ENCODE results near the gene C20orf173.
A peak's percentile ranks its signal among the peaks of the same experiment; 100 is the strongest.
"Not testable (repeated sequence)": the region's sequence is repeated elsewhere in the genome, so short reads cannot be mapped to it uniquely, and the experiment has no call there.

The C20orf173 gene, protein sequence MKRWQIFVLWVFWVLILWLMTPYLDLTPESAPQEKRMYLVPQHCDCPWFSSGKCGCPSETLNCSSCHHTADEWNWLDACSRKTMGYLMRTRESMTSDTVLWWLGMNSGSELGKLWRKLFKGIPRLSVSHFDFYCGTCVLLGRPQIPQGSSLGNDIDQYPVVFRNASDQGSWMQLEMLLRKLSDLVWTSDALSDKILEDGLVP

DNA sequence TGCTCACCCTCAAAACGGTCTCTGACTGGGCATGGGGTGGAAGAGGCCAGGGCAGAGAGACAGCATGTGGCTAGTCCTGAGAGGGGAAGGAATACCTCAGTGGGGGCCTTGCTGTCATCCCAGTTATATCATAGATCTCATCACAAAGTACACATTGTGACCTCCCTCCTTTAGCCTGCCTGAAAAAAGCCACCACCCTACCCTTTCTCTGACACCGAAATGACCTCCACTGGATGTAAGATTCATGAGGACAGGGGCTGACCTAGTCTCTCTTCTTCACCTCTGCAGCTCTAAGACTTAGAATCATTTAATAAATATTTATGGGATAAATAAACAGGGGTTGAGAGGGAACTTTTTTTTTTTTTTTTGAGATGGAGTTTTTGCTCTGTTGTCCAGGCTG, at the start of gene C20orf173:
C20orf173 (minus strand) TSS at position 101 of the 400 bp plus-strand sequence. CDS start 279 bp downstream, outside the sequence.
- no peak for DNase-seq (ENCODE audit: low spot score)

DNA sequence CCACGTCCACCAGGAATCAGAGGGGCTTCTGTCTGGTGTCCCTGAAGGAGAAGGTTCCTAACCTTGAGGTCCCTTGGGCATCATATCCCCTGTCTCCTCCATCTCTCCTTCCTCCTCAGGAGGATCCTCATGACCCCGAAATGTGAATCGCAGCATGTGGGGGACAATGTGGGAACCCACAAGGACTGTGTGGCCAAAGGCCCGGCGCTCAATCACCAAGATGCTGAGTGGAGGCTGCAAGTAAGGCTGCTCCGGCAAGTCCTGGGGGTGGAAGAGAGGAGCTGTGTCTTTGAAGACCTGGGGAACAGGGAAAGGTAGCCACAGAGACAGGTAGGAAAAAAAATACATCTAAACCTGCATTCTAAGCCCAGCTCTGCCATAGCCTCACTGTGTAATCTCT, 49.7 kb upstream of the C20orf173 start:
- no peak for DNase-seq (ENCODE audit: low spot score)

DNA sequence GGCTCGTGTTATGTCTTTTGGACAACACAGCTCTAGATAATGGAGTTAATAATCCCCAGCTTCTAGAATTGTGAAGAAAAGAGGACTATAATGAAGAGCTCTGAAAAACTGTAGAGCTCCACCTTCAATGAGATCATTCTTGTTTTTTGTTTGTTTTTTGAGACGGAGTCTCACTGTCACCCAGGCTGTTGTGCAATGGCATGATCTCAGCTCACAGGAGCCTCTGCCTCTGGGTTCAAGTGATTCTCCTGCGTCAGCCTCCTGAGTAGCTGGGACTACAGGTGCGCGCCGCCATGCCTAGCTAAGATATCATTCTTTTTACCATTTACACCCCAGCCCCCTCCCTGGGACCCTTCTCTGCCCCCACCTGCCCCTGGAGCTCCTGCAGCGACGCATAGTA, 49.0 kb upstream of the C20orf173 start:
- no peak for DNase-seq (ENCODE audit: low spot score)

DNA sequence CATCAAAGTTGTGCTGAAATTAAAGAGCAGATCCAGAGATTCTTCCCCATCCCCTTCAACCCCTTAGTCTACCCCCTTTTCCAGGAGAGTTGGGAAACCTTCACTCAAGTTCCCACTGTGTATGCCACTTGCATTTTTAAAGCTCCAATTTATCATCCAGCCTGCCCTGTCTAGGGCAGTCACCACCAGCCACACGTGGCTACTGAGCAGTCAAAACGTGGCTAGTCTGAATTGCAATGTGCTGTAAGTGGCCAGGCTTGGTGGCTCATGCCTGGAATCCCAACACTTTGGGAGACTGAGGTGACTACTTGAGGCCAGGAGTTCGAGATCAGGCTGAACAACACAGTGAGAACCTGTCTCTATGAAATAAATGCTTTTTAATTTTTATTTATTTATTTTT, 47.4 kb upstream of the C20orf173 start:
- no peak for DNase-seq (ENCODE audit: low spot score)

DNA sequence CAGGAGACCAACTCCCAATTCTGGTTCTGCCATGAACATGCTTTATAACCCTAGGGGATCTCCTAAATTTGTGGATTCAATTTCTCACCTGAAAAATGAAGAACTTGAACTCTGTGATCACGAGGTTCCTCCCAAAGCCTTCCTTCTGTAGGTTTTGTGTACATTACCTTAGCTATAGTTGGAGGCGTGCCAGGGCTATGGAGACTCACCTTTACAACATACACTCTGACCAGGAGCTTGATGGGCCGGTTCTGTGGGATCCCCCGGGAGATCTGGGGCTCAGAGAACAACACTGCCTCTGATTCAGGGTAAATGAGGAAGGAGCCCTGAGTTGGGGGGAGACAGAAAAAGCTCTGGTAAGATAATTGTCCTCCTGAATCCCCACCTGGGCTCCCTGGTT, 46.5 kb upstream of the C20orf173 start:
- no peak for DNase-seq (ENCODE audit: low spot score)

DNA sequence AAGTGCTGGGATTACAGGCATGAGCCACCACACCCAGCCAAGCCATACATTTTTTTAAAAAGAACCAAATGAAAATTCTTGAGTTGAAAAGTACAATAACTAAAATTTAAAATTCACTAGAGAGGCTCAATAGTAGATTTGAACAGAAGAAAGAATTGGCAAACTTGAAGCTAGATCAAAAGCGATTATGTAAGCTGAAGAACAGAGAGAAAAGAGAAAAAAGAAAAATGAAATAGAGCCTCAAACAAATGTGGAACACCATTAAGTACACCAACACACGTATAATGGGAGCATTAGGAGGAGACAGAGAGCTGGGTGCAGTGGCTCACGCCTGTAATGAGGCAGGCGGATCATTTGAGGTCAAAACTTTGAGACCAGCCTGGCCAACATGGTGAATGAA, 43.4 kb upstream of the C20orf173 start:
- DNase-seq (ENCODE audit: low spot score), result no peak

DNA sequence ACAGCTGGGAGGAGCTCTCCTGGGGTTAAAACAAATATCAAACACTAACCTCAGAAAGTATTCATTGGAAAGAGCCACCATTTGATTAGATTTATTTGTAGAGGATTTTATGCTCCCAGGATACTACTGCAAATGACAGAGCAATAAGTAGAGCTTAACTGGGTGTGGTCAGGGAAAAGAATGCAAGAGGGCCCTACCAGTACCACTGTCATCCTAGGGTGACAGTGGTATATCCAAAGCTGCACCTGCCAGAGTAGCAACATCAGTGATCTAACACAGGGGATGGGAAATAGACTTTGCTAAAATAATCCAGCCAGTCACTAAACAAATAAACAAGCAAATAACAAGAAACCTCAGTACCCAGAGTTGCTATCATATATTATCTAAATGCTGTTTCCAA, 42.1 kb upstream of the C20orf173 start:
- no peak for DNase-seq (ENCODE audit: low spot score)

DNA sequence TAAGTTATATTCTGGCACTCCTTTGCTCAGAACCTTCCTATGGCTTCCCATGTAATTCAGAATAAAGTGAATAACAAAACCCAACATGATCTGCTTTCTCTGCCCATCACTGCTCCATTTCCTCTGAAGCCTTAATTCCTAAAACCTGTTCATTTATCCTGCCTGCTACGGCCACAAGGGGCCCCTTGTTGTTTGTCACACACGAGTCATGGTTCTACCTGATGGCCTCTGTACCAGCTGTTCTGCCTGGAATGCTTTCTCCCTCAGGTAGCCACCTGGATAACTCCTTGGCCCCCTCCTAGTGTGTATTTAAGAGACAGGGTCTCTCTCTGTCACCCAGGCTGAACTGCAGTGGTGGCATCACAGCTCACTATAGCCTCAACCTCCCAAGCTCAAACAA, 39.2 kb upstream of the C20orf173 start:
- peak; percentile 74 for DNase-seq (ENCODE audit: low spot score)

DNA sequence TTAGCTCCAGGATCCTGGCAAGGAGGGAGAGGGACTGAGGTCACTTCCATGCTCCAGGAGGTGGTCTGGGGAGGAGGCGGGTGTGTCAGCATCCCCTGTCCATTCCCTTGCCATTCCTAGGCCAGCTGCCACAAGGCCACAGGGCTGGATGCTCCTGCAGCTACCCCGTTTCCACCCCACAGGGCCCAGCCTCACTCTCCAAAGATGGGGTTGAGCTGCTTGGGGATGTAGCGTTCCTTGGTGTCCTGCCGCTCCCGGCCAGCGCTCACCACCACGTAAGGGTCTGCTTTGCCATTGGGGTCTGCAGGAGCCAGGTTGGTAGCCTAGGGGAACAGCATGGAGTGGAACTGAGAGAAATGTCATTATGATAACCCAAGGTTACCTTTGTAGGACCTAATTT, 35.5 kb upstream of the C20orf173 start:
- no peak for DNase-seq (ENCODE audit: low spot score)

DNA sequence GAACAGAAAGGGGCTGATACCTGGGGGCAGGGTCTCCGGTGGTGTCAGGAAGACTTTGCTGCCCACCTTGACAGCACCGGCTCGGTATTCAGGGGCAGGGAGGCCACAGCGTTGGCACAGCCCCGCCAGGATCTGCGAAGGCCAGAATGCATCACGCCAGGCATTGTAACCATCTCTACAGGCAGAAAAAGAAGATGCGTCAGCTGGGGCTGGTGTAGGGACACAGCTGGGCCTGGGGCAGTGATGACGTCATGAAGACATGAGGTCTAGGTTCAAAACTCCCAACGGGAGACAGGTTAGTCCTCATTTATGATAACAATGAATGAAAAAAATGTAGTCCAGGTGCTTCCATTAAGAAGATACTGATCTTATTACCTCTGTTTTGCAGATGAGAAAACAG, 34.4 kb upstream of the C20orf173 start:
- no peak for DNase-seq (ENCODE audit: low spot score)

DNA sequence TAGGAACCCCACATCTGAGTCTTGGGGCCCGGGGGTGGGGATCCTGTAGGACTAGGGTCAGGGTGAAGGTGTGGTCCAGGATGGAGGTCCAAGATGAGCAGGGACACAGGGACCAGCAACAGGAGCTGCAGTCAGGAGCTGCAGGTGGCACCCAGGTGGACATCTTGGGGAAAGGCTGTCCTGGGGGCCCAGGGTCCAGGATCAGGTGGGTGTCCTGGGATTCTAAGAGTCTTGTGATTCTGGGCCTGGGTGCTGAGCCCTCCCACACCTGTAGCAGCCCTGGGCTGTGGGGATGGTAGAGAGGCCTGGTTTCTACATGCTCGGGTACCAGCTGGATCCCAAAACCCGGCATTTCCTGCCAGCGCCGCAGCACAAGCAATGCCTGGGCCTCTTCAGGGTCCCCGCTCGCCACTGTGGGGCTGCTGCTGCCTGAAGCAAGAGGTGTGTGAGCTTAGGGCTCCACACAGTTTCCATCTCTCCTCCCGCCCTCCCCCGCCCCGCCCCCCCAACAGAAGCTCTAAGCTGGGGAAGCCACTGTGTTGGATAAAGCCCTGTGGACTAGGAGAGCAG, 33.2 kb upstream of the C20orf173 start:
- no peak for DNase-seq (ENCODE audit: low spot score)

DNA sequence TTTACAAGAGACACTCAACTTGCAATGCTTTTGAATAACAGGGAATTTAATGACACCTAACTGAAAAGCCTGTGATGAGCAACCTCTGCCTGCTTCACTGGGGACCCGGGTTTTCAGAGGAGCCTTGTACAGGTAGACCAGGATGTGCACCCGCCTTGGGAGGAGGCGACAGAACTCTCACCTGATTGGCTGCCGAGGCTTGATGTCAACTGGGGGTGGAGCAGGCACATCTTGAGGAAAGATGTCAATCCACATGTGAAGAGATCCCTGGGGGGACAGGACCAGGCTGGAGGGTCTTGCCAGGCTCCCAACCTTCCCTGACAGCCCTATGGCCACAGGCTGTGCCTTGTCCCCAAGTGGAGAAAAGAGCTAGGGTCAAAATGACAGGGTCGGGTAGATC, 32.2 kb upstream of the C20orf173 start:
- DNase-seq (ENCODE audit: low spot score), result peak; percentile 73

DNA sequence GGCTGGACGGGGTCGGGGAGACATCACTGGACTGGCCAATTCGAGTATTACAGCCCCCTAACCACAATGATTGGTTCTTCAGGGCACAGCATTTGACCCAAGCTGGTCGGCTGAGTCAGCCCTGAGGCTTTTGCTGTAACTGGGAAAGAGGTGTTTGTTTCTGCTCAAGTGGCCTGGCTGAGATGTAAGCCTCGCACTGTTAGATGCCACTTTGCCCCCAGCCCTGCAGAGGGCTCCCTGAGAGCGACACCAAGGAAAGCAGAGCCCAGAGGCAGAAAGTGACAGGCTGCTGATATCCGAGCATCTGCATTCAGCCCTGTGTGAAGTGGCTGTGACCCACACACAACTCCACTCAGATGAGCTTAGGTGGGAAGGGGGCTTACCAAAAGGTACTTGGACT, 31.8 kb upstream of the C20orf173 start:
- DNase-seq (ENCODE audit: low spot score), result peak; percentile 76

DNA sequence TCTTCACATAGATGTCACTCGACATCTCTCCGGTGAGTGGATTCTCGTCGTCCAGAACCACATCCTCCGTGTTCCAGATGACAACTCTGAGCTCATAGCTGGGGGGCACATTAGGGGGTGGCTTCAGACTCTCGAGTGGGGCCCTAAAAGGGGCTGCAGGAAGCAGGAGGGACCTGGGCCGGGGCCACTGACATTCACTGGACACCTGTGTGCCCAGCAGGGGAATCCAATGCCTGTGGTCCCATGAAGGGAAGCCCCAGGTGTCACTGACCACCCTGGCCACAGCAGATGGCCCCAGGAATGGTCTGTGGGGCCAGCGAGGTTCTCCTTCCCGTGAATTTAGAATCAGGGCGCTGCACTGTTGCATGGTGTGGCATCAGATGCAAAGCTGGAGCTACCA, 31.1 kb upstream of the C20orf173 start:
- DNase-seq (ENCODE audit: low spot score), result no peak

DNA sequence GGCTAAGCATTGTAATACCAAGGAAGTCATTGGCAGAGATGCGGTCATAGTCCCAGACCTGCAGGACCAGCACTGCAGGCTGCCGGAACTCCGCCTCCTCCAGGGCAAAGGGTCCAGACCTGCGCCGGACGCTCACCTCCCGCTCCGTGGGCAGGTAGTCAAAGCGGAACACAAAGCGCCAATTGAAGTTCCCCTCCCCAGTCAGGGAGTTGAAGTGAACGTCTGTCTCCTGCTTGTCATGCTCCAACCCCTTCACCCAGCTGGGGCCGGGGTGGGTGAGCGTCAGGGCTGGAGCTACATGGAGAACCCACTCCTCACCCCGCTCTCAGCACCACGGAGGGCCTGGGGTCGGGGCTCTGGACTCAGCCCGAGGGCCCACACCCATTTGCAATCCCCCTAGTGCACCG, 30.7 kb upstream of the C20orf173 start:
- DNase-seq (ENCODE audit: low spot score), result no peak

DNA sequence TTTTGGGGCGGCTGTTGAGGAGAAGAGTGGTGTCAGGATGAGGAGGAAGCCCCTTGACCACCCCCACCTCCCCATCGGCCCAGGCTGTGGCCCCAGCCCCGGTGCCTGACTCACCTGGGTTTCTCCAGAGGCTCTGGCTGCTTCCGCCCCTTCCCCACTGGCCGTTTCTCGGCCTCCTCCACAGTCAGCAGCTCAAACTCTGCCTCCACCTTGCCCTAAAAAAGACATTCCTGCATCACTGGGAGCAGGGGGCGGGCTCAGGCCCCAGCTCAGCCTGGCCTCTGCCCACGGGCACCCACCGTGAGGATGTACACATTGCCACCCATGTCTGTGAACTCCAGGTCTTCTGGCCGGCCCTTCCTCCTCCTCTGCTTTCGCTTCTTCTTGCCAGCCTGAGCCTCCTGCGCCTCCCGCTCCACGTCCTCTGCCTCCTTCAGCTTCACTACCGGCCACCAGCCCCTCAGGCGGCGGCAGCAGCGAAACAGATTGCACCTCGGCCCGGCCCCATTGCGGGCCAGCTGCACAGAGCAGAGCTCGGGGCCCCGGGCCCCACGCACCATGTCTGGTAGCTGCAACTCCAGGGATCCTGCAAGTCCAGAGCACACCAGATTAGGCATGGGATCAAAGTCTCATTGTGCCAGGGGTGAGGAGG, 29.7 kb upstream of the C20orf173 start:
- DNase-seq (ENCODE audit: low spot score), result no peak

DNA sequence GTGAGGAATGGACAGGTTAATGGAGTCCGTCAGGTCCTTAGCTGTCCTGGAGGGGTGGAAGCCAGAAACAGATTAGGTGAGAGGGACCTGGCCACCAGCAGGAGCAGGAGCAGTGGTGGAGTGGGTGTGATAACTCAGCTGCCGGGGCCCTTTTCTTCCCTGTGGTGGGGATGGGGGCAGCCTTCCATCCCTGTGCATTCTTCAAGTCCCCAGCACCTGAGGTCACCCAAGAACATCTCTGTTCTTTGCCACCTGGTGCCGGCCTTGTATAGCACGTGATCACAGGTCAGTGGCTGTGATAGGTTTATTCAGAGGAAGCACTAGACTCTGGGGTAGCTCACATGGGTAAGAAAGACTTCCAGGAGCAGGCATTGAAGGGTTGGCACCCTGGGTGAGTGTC, 29.0 kb upstream of the C20orf173 start:
- DNase-seq (ENCODE audit: low spot score), result no peak

DNA sequence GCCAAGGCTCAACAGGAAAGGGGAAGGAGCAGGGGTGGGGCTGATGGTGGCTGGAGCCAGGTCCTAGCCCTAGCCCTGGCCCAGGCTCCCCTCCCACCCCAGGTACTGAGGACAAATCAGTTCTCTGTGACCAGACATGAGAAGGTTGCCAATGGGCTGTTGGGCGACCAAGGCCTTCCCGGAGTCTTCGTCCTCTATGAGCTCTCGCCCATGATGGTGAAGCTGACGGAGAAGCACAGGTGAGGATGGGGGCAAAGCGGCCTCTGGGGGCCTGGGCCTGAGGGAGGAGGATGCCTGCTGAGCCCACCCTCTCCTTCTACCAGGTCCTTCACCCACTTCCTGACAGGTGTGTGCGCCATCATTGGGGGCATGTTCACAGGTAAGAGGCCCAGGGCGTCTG, 27.4 kb upstream of the C20orf173 start:
- DNase-seq (ENCODE audit: low spot score), result no peak

DNA sequence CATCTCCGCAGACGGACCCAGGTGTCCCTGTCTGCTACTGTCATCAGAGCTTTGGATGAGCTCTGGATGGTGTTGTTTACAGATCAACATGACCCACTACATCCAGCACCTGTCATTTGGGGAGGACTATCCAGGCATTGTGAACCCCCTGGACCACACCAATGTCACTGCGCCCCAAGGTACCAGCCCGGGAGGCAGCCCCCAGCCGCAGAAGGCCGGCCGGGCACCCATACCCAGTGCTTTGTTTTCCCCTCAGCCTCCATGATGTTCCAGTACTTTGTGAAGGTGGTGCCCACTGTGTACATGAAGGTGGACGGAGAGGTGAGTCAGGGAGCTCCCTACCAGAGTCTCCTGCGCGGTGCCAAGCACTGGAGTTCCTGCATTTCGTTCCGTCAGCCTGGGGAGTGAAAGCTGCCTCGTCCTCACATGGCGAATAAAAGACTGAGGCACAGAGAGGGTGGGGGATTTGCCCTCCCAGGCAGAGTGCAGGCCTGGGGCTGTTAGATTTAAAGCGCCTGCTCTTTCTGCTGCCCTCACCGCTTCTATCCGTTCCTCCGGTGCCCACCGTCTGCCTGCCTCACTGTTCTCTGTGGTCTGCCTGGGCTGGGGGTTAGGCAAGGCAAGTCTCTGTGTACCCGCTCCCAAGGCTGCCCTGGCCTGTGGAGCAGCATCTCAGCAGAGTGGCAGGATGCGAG, 26.6 kb upstream of the C20orf173 start:
- DNase-seq (ENCODE audit: low spot score), result no peak

DNA sequence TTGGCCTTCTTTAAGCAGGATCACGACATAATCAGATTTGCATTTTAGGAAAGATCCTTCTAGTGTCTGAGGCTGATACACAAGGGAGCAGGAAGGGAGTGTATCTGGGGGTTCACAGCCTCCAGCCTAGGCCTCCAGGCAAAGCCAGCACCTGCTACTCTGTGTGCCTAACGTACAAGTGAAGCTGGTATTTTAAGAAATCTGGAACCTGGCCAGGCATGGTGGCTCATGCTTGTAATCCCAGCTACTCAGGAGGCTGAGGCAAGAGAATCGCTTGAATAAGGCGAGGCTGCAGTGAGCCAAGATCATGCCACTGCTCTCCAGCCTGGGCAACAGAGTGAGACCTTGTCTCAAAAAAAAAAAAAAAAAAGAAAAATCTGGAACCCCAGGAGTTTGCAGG, 26.0 kb upstream of the C20orf173 start:
- not testable (repeated sequence) for DNase-seq (ENCODE audit: low spot score)

DNA sequence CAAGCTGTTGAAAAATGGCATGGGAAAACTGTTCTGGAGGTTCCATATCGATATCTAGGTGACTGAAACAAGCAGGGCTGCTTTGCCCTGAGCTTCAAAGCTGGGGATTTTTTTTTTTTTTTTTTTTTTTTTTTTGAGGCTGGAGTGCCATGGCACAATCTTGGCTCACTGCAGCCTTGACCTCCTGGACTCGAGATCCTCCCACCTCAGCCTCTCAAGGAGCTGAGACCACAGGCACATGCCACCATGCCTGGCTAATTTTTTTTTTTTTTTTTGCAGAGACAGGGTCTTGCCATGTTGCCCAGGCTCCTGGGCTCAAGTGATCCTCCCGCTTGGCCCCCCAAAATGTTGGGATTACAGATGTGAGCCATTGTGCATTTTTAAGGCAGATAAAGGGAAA, 23.5 kb upstream of the C20orf173 start:
- DNase-seq (ENCODE audit: low spot score), result no peak

DNA sequence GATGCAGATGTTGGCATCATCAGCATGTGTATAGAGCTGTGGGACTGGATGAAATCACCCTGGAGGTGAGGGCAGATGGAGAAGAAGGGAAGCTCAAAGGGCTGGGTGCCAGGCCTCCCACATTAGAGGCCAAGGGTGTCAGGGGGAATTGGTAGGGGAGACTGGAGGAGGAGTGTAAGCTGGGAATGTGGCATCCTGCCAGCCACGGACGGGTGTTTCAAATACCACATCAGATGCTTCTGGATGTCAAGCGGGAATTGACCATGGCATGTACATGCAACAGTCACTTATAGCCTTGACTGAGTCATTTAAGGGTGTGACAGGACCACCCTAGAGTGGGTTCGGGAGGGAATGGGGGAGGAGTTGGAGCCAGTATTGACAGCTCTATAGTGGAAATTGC, 22.1 kb upstream of the C20orf173 start:
- DNase-seq (ENCODE audit: low spot score), result no peak

DNA sequence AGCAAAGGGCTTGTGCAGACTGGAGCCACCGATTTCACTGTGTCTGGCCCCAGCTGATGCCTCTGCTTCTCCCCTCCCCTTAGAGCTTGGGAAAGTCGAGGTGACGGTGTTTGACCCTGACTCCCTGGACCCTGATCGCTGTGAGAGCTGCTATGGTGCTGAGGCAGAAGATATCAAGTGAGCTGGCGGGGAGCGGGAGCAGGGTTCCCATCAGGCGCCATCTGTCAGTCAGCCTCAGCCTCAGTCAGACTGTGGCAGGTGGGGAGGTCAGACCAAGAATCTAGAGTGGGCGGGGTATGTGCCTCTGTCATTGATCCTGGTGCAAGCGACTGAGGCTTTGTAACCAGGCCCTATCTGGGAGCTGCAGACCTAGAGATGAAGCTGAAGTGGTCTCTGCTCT, 17.9 kb upstream of the C20orf173 start:
- DNase-seq (ENCODE audit: low spot score), result no peak
